Erythroblast (primary cell): ENCODE measurements around the gene BACH2.

Source experiments
- GATA1 ChIP-seq: IDR thresholded peaks from 2 replicates; pipeline ENCODE4 v1.6.1; 2011; ENCODE audit warnings: low read depth, mild to moderate bottlenecking, control low read depth, low read length, moderate library complexity
- POLR2A ChIP-seq: IDR thresholded peaks from 2 replicates; pipeline ENCODE4 v1.6.1; 2011; ENCODE audit warnings: mild to moderate bottlenecking, low read length

DNA sequence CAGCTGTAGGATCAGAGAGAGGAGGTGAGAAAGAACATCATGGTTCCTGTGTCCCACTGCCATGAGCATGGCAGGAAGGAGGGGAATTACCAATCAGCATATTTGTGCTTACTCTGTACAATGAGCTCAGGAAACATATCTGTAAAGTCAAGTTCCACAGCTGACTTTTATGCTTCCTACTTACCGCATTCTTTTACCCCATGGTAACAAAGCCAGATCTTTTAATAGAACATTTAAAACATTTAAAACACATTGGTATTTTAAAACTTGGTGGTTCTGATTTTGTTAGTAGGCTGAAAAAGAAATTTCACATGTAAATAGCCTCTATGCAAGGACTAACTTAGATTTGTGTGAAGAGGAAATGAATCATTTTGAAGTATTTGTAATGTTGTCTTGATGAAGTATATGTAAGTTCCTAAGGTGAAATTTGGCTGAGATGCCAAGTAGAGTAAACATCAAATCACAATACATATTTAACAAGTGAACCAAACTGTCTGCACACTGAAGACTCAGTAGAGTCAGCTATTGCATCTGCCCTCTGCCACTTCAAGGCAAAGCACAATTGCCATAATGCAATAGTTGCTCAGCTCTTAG, 287.6 kb downstream of the BACH2 start:
- TF ChIP-seq POLR2A: no peak
- no peak for TF ChIP-seq GATA1
